ENCODE data around the gene TGFBR3. TPM values are rescaled to one million over a fixed set of nuclear protein-coding genes. Genes with fewer than 3 reads are reported as not detected.

Gene TGFBR3
- total RNA-seq, 1 experiment from 2014 or later = 3.1 TPM

DNA sequence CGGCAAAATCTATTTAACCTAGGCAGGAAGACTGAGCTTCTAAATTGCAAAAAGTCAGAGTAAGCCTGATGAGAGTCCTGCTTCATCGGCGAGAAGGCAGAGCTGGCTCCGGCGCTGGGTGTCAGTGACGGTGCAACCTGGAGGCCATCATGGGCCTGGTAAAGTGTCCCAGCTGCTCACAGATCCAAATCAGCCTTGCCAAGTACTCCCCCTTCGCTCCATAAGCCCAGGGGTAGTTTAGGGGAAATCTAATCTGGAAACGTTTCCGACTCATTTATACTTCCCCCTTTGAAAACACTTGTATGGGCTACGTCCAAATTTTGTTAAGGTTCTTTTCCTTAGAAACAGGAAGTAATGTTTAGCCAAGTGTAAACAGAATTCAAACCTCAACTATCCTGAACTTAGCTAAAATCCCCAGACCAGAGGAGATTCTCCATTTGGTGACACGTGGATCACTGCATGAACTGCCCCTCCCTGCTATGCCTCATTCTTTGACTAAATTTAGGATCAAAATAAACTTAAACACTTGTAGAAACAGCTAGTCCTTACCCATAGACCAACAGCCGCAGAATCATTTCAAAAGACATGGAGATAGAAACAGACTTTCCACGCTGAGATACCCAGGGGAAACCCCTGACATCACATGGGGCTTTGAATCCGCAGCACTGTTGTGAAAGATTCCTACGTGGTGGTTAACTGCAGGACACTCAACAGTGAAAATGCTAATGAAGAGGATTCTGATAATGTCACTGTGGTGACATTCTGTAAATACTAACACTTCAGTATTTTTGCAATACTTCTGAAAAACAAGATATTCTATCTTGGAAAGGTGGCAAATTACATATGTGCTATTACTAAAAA lies 172.7 kb downstream of the TGFBR3 start:
- intact Hi-C loops (cut with micrococcal nuclease; ENCODE audit: unreplicated experiment) = no loop called here
- BruUV-seq (replicated peaks) = no TSS peak
- no peaks in the 10 kb centered on the region for H3K27me3 ChIP-seq (replicated peaks; ENCODE audit: insufficient read depth, low read depth, low read length, poor library complexity)
- no peak for DNase-seq (ENCODE audit: low spot score)
- no peaks in the 10 kb centered on the region for H3K36me3 ChIP-seq (ENCODE audit: insufficient read depth, low read length, poor library complexity, severe bottlenecking)
- no peak overlapping the region for H3K27ac ChIP-seq (ENCODE audit: low read depth, low read length, poor library complexity, severe bottlenecking)
- ChIA-PET CTCF (no interaction called here), POLR2A (ENCODE audit: low non-redundant PET) (no interaction called here)
- no peaks in the 10 kb centered on the region for H3K9me3 ChIP-seq (ENCODE audit: low read depth, low read length, poor library complexity, severe bottlenecking)
- no peak for TF ChIP-seq EZH2 (IDR thresholded peaks at IDR 0.05; ENCODE audit: borderline replicate concordance, low read depth, low read length, poor library complexity, severe bottlenecking)
- TF ChIP-seq, protein P1, sequence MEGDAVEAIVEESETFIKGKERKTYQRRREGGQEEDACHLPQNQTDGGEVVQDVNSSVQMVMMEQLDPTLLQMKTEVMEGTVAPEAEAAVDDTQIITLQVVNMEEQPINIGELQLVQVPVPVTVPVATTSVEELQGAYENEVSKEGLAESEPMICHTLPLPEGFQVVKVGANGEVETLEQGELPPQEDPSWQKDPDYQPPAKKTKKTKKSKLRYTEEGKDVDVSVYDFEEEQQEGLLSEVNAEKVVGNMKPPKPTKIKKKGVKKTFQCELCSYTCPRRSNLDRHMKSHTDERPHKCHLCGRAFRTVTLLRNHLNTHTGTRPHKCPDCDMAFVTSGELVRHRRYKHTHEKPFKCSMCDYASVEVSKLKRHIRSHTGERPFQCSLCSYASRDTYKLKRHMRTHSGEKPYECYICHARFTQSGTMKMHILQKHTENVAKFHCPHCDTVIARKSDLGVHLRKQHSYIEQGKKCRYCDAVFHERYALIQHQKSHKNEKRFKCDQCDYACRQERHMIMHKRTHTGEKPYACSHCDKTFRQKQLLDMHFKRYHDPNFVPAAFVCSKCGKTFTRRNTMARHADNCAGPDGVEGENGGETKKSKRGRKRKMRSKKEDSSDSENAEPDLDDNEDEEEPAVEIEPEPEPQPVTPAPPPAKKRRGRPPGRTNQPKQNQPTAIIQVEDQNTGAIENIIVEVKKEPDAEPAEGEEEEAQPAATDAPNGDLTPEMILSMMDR (conservative IDR thresholded peaks at IDR 0.05; ENCODE audit: low read depth, low read length) = no peak
- H3K4me3 ChIP-seq (ENCODE audit: low read depth, low read length, poor library complexity, severe bottlenecking) = no peak overlapping the region
- no peaks in the 10 kb centered on the region for H3K4me1 ChIP-seq (ENCODE audit: insufficient read depth, low read length, poor library complexity, severe bottlenecking)

DNA sequence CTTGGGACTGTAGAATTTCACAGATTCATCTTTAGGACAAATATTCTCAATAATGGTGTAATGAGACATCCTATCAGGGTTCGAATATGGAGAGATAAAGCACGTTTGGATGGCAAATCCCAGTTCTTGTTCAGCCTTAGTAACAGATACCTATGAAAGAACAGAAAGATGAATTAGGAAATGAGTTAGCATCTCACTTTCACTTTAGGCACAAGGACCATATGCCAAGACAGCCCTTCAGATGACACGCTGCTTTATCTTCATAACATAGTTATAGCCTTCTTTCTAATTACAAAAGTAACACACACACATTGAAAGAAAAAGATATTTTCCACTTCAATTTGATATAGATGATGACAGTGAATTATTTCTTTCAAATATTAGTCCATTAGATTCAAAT lies 173.6 kb downstream of the TGFBR3 start:
- Histone ChIP-seq H3K4me1 (ENCODE audit: insufficient read depth, low read length, poor library complexity, severe bottlenecking) (no peaks in the 10 kb centered on the region), H3K27me3 (replicated peaks; ENCODE audit: insufficient read depth, low read depth, low read length, poor library complexity) (no peaks in the 10 kb centered on the region), H3K4me3 (ENCODE audit: low read depth, low read length, poor library complexity, severe bottlenecking) (no peak overlapping the region), H3K9me3 (ENCODE audit: low read depth, low read length, poor library complexity, severe bottlenecking) (no peaks in the 10 kb centered on the region), H3K36me3 (ENCODE audit: insufficient read depth, low read length, poor library complexity, severe bottlenecking) (no peaks in the 10 kb centered on the region), H3K27ac (ENCODE audit: low read depth, low read length, poor library complexity, severe bottlenecking) (no peak overlapping the region)
- ChIA-PET CTCF (no interaction called here), POLR2A (ENCODE audit: low non-redundant PET) (no interaction called here)
- DNase-seq (ENCODE audit: low spot score) = no peak
- intact Hi-C loops (cut with micrococcal nuclease; ENCODE audit: unreplicated experiment) = no loop called here
- no peak for TF ChIP-seq EZH2 (IDR thresholded peaks at IDR 0.05; ENCODE audit: borderline replicate concordance, low read depth, low read length, poor library complexity, severe bottlenecking)
- TF ChIP-seq, protein P1 (conservative IDR thresholded peaks at IDR 0.05; ENCODE audit: low read depth, low read length) = no peak
- BruUV-seq (replicated peaks) = no TSS peak

DNA sequence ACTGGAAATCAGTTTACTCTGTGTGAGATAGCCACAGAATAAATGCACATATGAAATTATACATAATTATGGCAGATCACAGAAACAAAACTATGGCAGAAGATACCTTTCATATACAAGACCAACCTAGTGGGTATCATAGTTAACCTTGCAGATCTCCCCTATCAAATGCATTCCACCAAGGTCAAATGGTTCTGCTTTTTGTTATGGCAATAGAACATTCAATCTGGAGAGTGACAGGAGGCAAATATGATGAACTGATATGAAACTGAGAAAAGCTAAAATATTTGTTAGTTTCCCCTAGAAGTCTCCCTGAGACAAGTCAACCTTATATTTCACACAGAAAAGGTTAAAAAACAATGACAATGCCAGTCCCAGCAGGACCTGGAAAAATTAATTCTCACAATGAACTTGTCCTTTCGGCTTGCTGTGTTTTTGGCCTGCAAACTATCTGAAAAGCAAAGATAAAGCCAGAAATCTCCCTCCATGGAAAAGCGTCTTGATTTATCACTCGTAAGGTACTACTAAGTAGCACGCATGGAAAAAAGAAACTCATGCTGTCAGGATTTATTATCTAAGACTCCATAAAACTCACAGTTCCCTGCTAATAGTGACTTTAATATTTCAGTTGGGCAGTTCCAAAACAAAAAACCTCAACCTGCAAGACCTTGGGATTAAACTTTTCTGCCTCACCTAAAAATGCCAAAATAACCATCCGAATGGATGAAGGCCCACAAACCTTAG lies 174.3 kb downstream of the TGFBR3 start:
- BruUV-seq (replicated peaks) = no TSS peak
- Histone ChIP-seq H3K27me3 (replicated peaks; ENCODE audit: insufficient read depth, low read depth, low read length, poor library complexity) (no peaks in the 10 kb centered on the region), H3K36me3 (ENCODE audit: insufficient read depth, low read length, poor library complexity, severe bottlenecking) (no peaks in the 10 kb centered on the region), H3K27ac (ENCODE audit: low read depth, low read length, poor library complexity, severe bottlenecking) (no peak overlapping the region), H3K4me3 (ENCODE audit: low read depth, low read length, poor library complexity, severe bottlenecking) (no peak overlapping the region), H3K9me3 (ENCODE audit: low read depth, low read length, poor library complexity, severe bottlenecking) (no peaks in the 10 kb centered on the region), H3K4me1 (ENCODE audit: insufficient read depth, low read length, poor library complexity, severe bottlenecking) (no peaks in the 10 kb centered on the region)
- CTCF ChIA-PET = no interaction called here
- POLR2A ChIA-PET (ENCODE audit: low non-redundant PET) = no interaction called here
- intact Hi-C loops (cut with micrococcal nuclease; ENCODE audit: unreplicated experiment) = no loop called here
- no peak for DNase-seq (ENCODE audit: low spot score)
- TF ChIP-seq, protein P1 (conservative IDR thresholded peaks at IDR 0.05; ENCODE audit: low read depth, low read length) = no peak
- no peak for TF ChIP-seq EZH2 (IDR thresholded peaks at IDR 0.05; ENCODE audit: borderline replicate concordance, low read depth, low read length, poor library complexity, severe bottlenecking)

All from A673 (cell line).